Measurements from ENCODE around the gene NDST1. TPM values are rescaled to one million over a fixed set of nuclear protein-coding genes. Genes with fewer than 3 reads are reported as not detected.
A peak's percentile ranks its signal among the peaks of the same experiment; 100 is the strongest.
"Not testable (repeated sequence)": the region's sequence is repeated elsewhere in the genome, so short reads cannot be mapped to it uniquely, and the experiment has no call there.

NDST1 gene
- total RNA-seq, 1 donor = 36.2 TPM

DNA sequence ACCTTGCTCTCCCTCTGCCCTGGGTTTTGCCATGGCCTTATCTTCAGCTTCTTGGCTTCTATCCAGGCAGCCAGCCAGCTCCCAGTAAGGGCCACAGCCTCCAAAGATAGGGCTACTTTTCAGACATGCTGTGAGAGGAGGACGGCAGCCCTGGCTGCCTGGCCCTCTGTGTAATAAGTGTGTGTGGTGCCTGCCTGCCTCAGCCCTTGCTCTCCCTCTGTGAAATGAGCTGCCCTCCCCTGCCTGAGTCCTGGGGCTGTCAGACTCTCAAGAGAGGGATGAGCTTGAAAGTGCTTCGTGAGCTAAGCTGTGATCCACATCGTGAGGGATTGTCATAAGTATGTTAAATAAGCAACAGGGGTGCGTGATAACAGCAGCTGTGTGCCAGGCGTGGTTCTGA lies 8.1 kb downstream of the NDST1 start:
- peak; percentile 87 for DNase-seq (ENCODE audit: low read depth)
- no peak overlapping the region for H3K4me3 ChIP-seq (ENCODE audit: low read depth, low read length)
- TF ChIP-seq, protein P1, sequence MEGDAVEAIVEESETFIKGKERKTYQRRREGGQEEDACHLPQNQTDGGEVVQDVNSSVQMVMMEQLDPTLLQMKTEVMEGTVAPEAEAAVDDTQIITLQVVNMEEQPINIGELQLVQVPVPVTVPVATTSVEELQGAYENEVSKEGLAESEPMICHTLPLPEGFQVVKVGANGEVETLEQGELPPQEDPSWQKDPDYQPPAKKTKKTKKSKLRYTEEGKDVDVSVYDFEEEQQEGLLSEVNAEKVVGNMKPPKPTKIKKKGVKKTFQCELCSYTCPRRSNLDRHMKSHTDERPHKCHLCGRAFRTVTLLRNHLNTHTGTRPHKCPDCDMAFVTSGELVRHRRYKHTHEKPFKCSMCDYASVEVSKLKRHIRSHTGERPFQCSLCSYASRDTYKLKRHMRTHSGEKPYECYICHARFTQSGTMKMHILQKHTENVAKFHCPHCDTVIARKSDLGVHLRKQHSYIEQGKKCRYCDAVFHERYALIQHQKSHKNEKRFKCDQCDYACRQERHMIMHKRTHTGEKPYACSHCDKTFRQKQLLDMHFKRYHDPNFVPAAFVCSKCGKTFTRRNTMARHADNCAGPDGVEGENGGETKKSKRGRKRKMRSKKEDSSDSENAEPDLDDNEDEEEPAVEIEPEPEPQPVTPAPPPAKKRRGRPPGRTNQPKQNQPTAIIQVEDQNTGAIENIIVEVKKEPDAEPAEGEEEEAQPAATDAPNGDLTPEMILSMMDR (IDR thresholded peaks at IDR 0.05; ENCODE audit: insufficient read depth, low read length) = no peak

DNA sequence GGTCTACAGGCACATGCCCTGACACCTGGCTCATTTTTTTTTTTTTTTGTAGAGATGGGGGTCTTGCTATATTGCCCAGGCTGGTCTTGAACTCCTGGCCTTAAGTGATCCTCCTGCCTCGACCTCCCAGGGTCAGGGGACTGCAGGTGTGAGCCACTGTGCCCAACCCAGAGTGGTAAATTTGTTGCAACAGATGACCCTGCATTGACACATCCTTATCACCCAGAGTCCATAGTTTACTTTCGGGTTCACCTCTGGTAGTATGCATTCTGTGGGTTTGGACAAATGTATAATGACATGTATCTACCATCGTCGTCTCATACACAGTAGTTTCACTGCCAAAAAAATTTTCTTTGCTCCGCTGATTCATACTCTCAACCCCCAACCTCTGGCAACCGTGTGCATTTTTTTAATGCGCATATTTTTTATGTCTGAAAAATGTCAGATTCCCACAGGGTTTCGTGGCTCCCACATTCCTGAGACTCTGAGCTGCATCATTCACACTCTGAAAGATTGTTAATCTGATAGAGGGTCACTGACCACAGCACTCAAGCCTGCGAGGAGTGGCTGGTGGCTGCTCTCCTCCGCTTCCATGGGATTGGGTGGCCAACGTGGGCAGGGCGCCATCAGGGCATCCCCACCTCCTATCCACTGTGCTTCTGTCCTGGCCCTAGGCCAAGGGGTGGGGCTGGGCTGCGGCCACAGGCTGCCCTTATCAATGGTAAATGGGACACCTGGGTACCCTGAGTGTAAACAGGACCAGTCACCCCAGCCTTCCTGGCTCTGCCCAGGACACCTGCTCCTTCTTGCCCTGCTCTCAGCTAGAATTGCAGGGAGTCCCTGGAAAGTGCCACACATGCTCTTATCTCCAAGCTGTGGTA lies 9.6 kb downstream of the NDST1 start:
- TF ChIP-seq, protein P1 (IDR thresholded peaks at IDR 0.05; ENCODE audit: insufficient read depth, low read length) = no peak
- DNase-seq (ENCODE audit: low read depth) = peak; percentile 98
- no peak overlapping the region for H3K4me3 ChIP-seq (ENCODE audit: low read depth, low read length)

DNA sequence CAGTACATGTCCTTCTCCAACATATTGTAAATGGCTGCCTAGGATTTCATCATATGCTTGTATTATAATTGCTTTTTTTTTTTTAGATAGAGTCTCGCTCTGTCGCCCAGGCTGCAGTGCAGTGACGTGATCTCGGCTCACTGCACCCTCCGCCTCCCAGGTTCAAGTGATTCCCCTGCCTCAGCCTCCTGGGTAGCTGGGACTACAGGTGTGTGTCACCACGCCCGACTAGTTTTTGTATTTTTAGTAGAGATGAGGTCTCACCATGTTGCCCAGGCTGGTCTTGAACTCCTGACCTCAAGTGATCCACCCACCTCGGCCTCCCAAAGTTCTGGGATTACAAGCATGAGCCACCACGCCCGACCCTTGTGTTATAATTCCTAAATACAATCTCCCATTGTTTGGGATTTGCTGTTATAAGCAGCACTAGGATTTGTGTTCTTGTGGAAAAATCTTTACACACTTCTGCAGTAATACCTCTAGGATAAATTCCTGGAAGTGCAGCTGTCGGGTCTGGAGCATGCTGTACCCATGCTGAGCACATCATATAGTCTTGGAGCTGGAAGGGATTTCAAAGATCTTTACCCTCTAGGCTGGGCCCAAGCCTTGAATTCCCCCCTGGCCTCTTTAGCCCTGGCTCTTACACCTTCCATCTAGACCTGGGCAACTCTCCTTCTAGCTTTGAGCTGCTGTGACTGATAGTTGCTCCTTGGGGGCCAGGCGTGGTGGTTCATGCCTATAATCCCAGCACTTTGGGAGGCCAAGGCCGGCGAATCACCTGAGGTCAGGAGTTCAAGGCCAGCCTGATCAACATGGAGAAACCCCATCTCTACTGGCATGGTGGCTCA lies 11.0 kb downstream of the NDST1 start:
- H3K4me3 ChIP-seq (ENCODE audit: low read depth, low read length); DNase-seq (ENCODE audit: low read depth): not testable (repeated sequence)

DNA sequence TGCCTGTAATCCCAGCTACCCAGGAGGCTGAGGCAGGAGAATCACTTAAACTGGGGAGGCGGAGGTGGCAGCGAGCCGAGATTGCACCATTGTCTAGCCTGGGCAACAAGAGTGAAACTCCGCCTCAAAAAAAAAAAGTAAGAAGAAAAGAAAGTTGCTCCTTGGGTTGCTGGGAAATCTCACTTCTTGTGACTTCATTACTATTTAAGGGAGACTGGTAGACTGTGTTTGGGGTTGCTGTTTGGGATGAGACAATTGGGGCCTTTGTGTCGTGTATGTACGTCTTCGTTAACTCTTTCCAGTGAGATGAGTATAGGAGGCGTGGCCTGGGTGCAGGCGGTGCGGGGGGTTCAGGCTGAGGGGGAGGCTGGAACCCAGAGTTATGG lies 11.6 kb downstream of the NDST1 start:
- TF ChIP-seq, protein P1 (IDR thresholded peaks at IDR 0.05; ENCODE audit: insufficient read depth, low read length) = no peak
- no peak for DNase-seq (ENCODE audit: low read depth)
- H3K4me3 ChIP-seq (ENCODE audit: low read depth, low read length) = no peak overlapping the region

DNA sequence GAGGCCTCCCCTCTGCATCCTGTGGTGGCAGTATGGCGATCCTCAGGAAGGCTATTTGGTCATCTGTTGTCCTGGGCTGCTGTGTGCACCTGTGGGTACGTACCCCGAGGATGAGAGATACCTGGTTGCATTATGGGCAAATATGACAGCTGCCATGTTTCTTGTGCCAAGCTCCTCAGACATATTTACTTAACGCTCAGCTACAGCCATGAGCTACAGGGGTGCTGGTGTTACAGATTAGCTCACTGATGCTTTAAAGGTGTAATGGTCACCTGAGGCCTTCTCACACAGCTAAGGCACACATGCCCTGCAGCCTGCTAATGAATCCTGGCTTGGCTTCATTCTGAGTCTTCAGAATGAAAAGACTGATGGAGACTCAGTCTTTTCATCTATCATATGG lies 12.0 kb downstream of the NDST1 start:
- H3K4me3 ChIP-seq (ENCODE audit: low read depth, low read length) = no peak overlapping the region
- DNase-seq (ENCODE audit: low read depth) = no peak
- TF ChIP-seq, protein P1 (IDR thresholded peaks at IDR 0.05; ENCODE audit: insufficient read depth, low read length) = no peak

- DNase-seq (ENCODE audit: low read depth) = no peak
- TF ChIP-seq, protein P1 (IDR thresholded peaks at IDR 0.05; ENCODE audit: insufficient read depth, low read length) = no peak
- H3K4me3 ChIP-seq (ENCODE audit: low read depth, low read length) = no peak overlapping the region
Measured at GRCh38 chr5:150520747-150521521, 13.0 kb downstream of the NDST1 start.

GRCh38 chr5:150521522-150521817 lies 13.5 kb downstream of the NDST1 start:
- H3K4me3 ChIP-seq (ENCODE audit: low read depth, low read length) = no peak overlapping the region
- TF ChIP-seq, protein P1 (IDR thresholded peaks at IDR 0.05; ENCODE audit: insufficient read depth, low read length) = no peak
- DNase-seq (ENCODE audit: low read depth) = no peak
